Astrocyte (in vitro differentiated cells and primary cell): ENCODE measurements around the gene PPL. TPM values are rescaled to one million over a fixed set of nuclear protein-coding genes. Genes with fewer than 3 reads are reported as not detected.
A peak's percentile ranks its signal among the peaks of the same experiment; 100 is the strongest.

Experiments used
- DNase-seq: peaks from one replicate; pipeline ENCODE4 v3.0.0-alpha.2; 2010; ENCODE audit warnings: low read depth
- FAIRE-seq: peaks from 2 replicates; lab custom pipeline; 2011; peaks lifted over from hg19 to GRCh38; lab: Jason Lieb, UNC
- H2AFZ ChIP-seq: 2 replicates; pipeline ENCODE4 v1.6.0; 2012; ENCODE audit warnings: low read depth, low read length, inconsistent platforms
- H3K27ac ChIP-seq: 2 replicates; pipeline ENCODE4 v1.5.1; 2011; ENCODE audit warnings: low read depth, low read length, inconsistent platforms
- H3K27me3 ChIP-seq: 2 replicates; pipeline ENCODE4 v1.6.0; 2011; ENCODE audit warnings: low read length, inconsistent platforms; ENCODE audit not compliant: insufficient read depth
- H3K36me3 ChIP-seq: 2 replicates; pipeline ENCODE4 v1.5.1; 2011; ENCODE audit warnings: low read length, inconsistent platforms; ENCODE audit not compliant: insufficient read depth
- H3K4me1 ChIP-seq: 2 replicates; pipeline ENCODE4 v1.5.1; 2011; ENCODE audit warnings: low read length, inconsistent platforms; ENCODE audit not compliant: insufficient read depth
- H3K4me2 ChIP-seq: 2 replicates; pipeline ENCODE4 v1.6.0; 2012; ENCODE audit warnings: low read length, inconsistent platforms
- H3K4me3 ChIP-seq: 2 replicates; pipeline ENCODE4 v1.5.1; 2011; ENCODE audit warnings: low read depth, mild to moderate bottlenecking, low read length, inconsistent platforms; ENCODE audit not compliant: insufficient read depth
- H3K79me2 ChIP-seq: 2 replicates; pipeline ENCODE4 v1.6.0; 2012; ENCODE audit warnings: mild to moderate bottlenecking, low read length, inconsistent platforms; ENCODE audit not compliant: insufficient read depth
- H3K9ac ChIP-seq: 2 replicates; pipeline ENCODE4 v1.6.0; 2012; ENCODE audit warnings: mild to moderate bottlenecking, low read length, inconsistent platforms
- H3K9me3 ChIP-seq: 2 replicates; pipeline ENCODE4 v1.5.1; 2012; ENCODE audit warnings: low read depth, mild to moderate bottlenecking, low read length, inconsistent platforms; ENCODE audit not compliant: insufficient read depth
- H4K20me1 ChIP-seq: 2 replicates; pipeline ENCODE4 v1.6.0; 2012; ENCODE audit warnings: low read length, inconsistent platforms; ENCODE audit not compliant: insufficient read depth
- H3K27ac Mint-ChIP-seq: one replicate; pipeline ENCODE4 v1.8.0; 2021; ENCODE audit warnings: mild to moderate bottlenecking, mixed read lengths; ENCODE audit not compliant: unreplicated experiment
- H3K27me3 Mint-ChIP-seq: one replicate; pipeline ENCODE4 v1.8.0; 2021; ENCODE audit warnings: low read depth, mixed read lengths; ENCODE audit not compliant: unreplicated experiment
- H3K36me3 Mint-ChIP-seq: one replicate; pipeline ENCODE4 v1.8.0; 2021; ENCODE audit warnings: low read depth, mixed read lengths; ENCODE audit not compliant: unreplicated experiment
- H3K4me1 Mint-ChIP-seq: one replicate; pipeline ENCODE4 v1.8.0; 2021; ENCODE audit warnings: low read depth, mixed read lengths; ENCODE audit not compliant: unreplicated experiment
- H3K4me3 Mint-ChIP-seq: one replicate; pipeline ENCODE4 v1.8.0; 2021; ENCODE audit warnings: mild to moderate bottlenecking, moderate library complexity, mixed read lengths; ENCODE audit not compliant: unreplicated experiment
- H3K9me3 Mint-ChIP-seq: one replicate; pipeline ENCODE4 v1.8.0; 2021; ENCODE audit warnings: mild to moderate bottlenecking, mixed read lengths; ENCODE audit not compliant: unreplicated experiment
- EZH2 ChIP-seq: IDR thresholded peaks from 2 replicates; pipeline ENCODE4 v1.6.1; 2012; ENCODE audit warnings: mild to moderate bottlenecking, low read length, inconsistent platforms; ENCODE audit not compliant: insufficient read depth
- total RNA-seq: library from RNA; stranded (reverse); gene quantifications from 2 replicates; pipeline ENCODE4 v1.2.1, GENCODE V29; 2021
- TF ChIP-seq, protein P1 (sequence below): IDR thresholded peaks from 2 replicates; pipeline ENCODE4 v1.5.1; 2011; ENCODE audit warnings: low read depth, mild to moderate bottlenecking, inconsistent platforms, low read length, moderate library complexity; ENCODE audit not compliant: insufficient read depth

PPL gene
- total RNA-seq, 1 donor from 2014 or later: 12.3 TPM

DNA sequence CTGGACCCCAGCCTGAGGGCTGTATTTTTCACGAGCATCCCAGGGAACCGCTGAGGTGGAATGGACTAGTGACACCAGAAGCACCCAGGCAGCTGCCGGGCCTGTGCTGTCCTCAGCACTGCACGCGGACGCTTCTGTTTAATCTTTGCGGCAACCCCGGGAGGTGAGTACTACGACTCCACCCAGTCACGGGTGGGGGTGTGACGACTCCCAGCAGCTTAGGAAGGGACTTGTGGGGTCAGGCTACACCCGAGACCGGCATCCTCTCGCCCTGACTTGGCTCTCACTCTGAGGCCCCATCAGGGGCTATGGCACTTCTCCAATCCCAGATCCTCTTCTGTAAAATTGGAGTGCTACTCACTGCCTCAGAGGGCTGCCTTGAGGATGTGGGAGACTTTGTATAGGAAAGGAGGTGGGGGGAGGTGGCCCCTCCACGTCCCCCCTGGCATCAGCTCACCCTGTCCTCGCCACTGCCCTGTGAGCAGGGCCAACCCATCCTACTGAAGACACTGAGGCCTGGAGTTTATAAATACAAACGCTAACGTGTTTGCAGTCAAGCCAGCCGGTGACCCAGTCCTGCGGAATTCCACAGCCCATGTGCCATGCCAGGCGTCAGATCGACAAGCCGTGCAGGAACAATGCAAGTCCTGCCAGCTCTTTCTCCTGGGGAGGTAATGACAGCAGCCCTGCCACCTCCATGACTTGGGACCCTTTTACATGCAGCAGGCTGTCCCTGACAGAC is 44.4 kb downstream of the PPL start:
- Mint-ChIP-seq H3K4me3 (no peak overlapping the region), H3K9me3 (no peaks in the 10 kb centered on the region), H3K27me3 (no peaks in the 10 kb centered on the region), H3K27ac (no peak overlapping the region), H3K36me3 (peaks cover 15% of the 10 kb centered on the region), H3K4me1 (no peaks in the 10 kb centered on the region)
- Histone ChIP-seq H3K4me1 (peaks cover 11% of the 10 kb centered on the region), H3K79me2 (no peaks in the 10 kb centered on the region), H3K4me3 (no peak overlapping the region), H3K9ac (no peak overlapping the region), H3K27ac (no peak overlapping the region), H3K27me3 (no peaks in the 10 kb centered on the region), H3K4me2 (no peak overlapping the region), H4K20me1 (peaks cover 13% of the 10 kb centered on the region), H3K9me3 (no peaks in the 10 kb centered on the region), H3K36me3 (no peaks in the 10 kb centered on the region), H2AFZ (no peak overlapping the region)
- FAIRE-seq: no peak
- TF ChIP-seq EZH2: no peak
- peak; percentile 10 for DNase-seq

DNA sequence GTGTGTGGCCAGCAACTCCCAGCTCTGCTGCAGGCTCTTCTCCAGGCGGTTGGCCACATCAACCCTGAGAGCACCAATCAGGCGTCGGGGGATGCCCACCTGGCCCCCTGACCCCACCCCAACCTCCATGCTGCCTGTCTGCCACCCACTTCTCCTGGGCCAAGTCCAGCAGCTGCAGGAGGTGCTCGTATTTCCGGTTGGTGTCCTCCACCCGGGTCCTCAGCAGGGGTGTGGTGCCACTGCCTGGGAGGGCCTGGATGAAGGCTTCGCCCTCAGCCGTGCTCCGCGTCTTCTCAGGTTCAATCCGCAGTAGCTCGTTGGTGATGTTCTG is 45.1 kb downstream of the PPL start:
- Mint-ChIP-seq H3K36me3 (peaks cover 17% of the 10 kb centered on the region), H3K9me3 (no peaks in the 10 kb centered on the region), H3K27ac (no peak overlapping the region), H3K4me3 (no peak overlapping the region), H3K4me1 (no peaks in the 10 kb centered on the region), H3K27me3 (no peaks in the 10 kb centered on the region)
- Histone ChIP-seq H3K36me3 (no peaks in the 10 kb centered on the region), H3K27ac (no peak overlapping the region), H3K27me3 (no peaks in the 10 kb centered on the region), H3K4me2 (no peak overlapping the region), H3K9me3 (no peaks in the 10 kb centered on the region), H3K4me1 (peaks cover 11% of the 10 kb centered on the region), H3K79me2 (no peaks in the 10 kb centered on the region), H3K4me3 (no peak overlapping the region), H2AFZ (no peak overlapping the region), H4K20me1 (peaks cover 13% of the 10 kb centered on the region), H3K9ac (no peak overlapping the region)
- TF ChIP-seq EZH2: no peak
- TF ChIP-seq, protein P1, sequence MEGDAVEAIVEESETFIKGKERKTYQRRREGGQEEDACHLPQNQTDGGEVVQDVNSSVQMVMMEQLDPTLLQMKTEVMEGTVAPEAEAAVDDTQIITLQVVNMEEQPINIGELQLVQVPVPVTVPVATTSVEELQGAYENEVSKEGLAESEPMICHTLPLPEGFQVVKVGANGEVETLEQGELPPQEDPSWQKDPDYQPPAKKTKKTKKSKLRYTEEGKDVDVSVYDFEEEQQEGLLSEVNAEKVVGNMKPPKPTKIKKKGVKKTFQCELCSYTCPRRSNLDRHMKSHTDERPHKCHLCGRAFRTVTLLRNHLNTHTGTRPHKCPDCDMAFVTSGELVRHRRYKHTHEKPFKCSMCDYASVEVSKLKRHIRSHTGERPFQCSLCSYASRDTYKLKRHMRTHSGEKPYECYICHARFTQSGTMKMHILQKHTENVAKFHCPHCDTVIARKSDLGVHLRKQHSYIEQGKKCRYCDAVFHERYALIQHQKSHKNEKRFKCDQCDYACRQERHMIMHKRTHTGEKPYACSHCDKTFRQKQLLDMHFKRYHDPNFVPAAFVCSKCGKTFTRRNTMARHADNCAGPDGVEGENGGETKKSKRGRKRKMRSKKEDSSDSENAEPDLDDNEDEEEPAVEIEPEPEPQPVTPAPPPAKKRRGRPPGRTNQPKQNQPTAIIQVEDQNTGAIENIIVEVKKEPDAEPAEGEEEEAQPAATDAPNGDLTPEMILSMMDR: no peak
- DNase-seq: no peak
- no peak for FAIRE-seq

DNA sequence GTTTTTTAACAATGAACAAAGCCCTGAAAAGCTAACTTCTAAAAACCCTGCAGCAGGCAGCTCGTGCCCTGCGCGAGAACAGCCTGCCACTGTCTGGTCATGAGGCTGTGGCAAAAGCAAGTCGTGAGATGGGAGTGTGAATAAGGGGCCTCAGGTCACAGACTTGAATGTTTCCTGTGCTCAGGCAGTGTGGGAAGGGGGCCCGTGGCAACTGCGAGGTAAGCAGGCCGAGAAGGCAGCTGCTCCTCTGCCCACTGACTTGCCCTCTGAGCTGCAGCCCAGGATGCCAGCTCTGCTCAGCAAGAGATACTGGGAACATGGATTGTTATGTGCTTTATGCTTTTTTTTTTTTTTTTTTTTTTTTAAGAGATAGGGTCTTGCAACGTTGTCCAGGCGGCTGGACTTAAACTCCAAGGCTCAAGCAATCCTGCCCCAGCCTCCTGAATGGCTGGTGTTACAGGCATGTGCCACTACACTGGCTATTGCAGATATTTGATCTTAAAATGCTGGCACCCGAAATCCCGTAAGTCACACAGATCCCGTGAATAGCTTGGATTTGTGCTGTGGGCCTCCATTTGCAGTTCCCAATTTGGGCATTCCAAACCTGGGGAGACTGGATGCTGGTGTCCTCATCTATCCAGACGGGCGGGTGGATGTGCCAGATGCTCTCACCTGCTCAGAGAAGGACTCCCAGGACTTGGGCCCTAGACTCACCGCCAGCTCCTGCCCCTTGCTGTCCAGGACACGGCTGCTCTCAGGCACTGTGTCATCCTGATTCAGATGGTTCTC is 45.7 kb downstream of the PPL start:
- TF ChIP-seq, protein P1: no peak
- no peak for TF ChIP-seq EZH2
- no peaks in the 10 kb centered on the region for H3K4me1 Mint-ChIP-seq
- Histone ChIP-seq H3K27ac (no peak overlapping the region), H3K27me3 (no peaks in the 10 kb centered on the region), H3K4me1 (peaks cover 11% of the 10 kb centered on the region), H3K4me2 (no peak overlapping the region), H4K20me1 (peaks cover 15% of the 10 kb centered on the region), H2AFZ (no peak overlapping the region), H3K4me3 (no peak overlapping the region), H3K9ac (no peak overlapping the region), H3K36me3 (peaks cover 1% of the 10 kb centered on the region), H3K9me3 (no peaks in the 10 kb centered on the region), H3K79me2 (no peaks in the 10 kb centered on the region)
- FAIRE-seq (no peak), DNase-seq (no peak)
- H3K9me3 Mint-ChIP-seq: no peaks in the 10 kb centered on the region
- H3K4me3 Mint-ChIP-seq: no peak overlapping the region
- H3K27ac Mint-ChIP-seq: no peak overlapping the region
- H3K36me3 Mint-ChIP-seq: peaks cover 20% of the 10 kb centered on the region
- H3K27me3 Mint-ChIP-seq: no peaks in the 10 kb centered on the region
